OCI-LY7 (cell line): ENCODE results near the gene NTF4. TPM values are rescaled to one million over a fixed set of nuclear protein-coding genes. Genes with fewer than 3 reads are reported as not detected.
"Not testable (repeated sequence)": the region's sequence is repeated elsewhere in the genome, so short reads cannot be mapped to it uniquely, and the experiment has no call there.

Experiments used
- BruUV-seq: library from RNA; stranded (reverse); fragments of 400-500 nt; replicated peaks from 2 replicates; lab custom pipeline; 2021; lab: Mats Ljungman, UMichigan
- CTCF ChIA-PET: fragments of 300-600 bp; sonication (Branson Sonifier 250); formaldehyde crosslinking; loops from one replicate; lab custom pipeline; 2022; ENCODE audit warnings: antibody characterized with exemption; ENCODE audit not compliant: unreplicated experiment; lab: Charles Lee
- POLR2A ChIA-PET: fragments of 300-600 bp; sonication (Branson Sonifier 250); formaldehyde crosslinking; loops from one replicate; lab custom pipeline; 2022; ENCODE audit warnings: antibody characterized with exemption; lab: Charles Lee
- DNase-seq: peaks from one replicate; pipeline ENCODE4 v3.0.0-alpha.2; 2015; ENCODE audit warnings: low spot score
- H2AFZ ChIP-seq: fragments of 200-600 bp; sonication (generic), shearing (Covaris generic); 2 replicates; pipeline ENCODE4 v1.6.1; 2014; ENCODE audit warnings: mild to moderate bottlenecking, antibody characterized with exemption, low read length, moderate library complexity
- H3K27ac ChIP-seq: fragments of 200-600 bp; sonication (generic); 2 replicates; pipeline ENCODE4 v1.5.1; 2014; ENCODE audit warnings: mixed run types, low read depth, mild to moderate bottlenecking, moderate library complexity, low read length, inconsistent platforms; ENCODE audit not compliant: poor library complexity, severe bottlenecking
- H3K36me3 ChIP-seq: fragments of 200-600 bp; sonication (generic); 2 replicates; pipeline ENCODE4 v1.6.1; 2014; ENCODE audit warnings: mild to moderate bottlenecking, antibody characterized with exemption, low read length, moderate library complexity, mixed read lengths; ENCODE audit not compliant: insufficient read depth
- H3K4me1 ChIP-seq: fragments of 200-600 bp; sonication (generic); 2 replicates; pipeline ENCODE4 v1.5.1; 2014; ENCODE audit warnings: mild to moderate bottlenecking, low read length; ENCODE audit not compliant: insufficient read depth, poor library complexity, severe bottlenecking
- H3K4me2 ChIP-seq: fragments of 200-600 bp; sonication (generic); 2 replicates; pipeline ENCODE4 v1.6.1; 2014; ENCODE audit warnings: mild to moderate bottlenecking, low read length
- H3K4me3 ChIP-seq: fragments of 200-600 bp; sonication (generic); 2 replicates; pipeline ENCODE4 v1.5.1; 2014; ENCODE audit warnings: mild to moderate bottlenecking, low read depth, low read length; ENCODE audit not compliant: poor library complexity, severe bottlenecking
- H3K79me2 ChIP-seq: fragments of 200-600 bp; sonication (generic); 2 replicates; pipeline ENCODE4 v1.6.1; 2016; ENCODE audit warnings: low read depth, mild to moderate bottlenecking, low read length, moderate library complexity, mixed read lengths; ENCODE audit not compliant: insufficient read depth
- H3K9me2 ChIP-seq: fragments of 200-600 bp; sonication (generic); 2 replicates; pipeline ENCODE4 v1.6.1; 2016; ENCODE audit warnings: mild to moderate bottlenecking, low read length, mixed read lengths; ENCODE audit not compliant: insufficient read depth
- H3K9me3 ChIP-seq: fragments of 200-600 bp; sonication (generic); 2 replicates; pipeline ENCODE4 v1.6.1; 2014; ENCODE audit warnings: mild to moderate bottlenecking, mixed run types, low read length, mixed read lengths
- H4K20me1 ChIP-seq: fragments of 200-600 bp; sonication (generic); 2 replicates; pipeline ENCODE4 v1.6.1; 2014; ENCODE audit warnings: mild to moderate bottlenecking, antibody characterized with exemption, low read length, moderate library complexity, mixed read lengths; ENCODE audit not compliant: insufficient read depth
- CTCF ChIP-seq: fragments of 200-600 bp; sonication (generic); conservative IDR thresholded peaks from 2 replicates; pipeline ENCODE4 v1.5.1; 2014; ENCODE audit warnings: mild to moderate bottlenecking, antibody characterized with exemption, low read length, moderate library complexity, mixed read lengths
- EZH2phosphoT487 ChIP-seq: fragments of 200-600 bp; sonication (generic); IDR thresholded peaks from 2 replicates; pipeline ENCODE4 v1.6.1; 2018; ENCODE audit warnings: low read depth, borderline replicate concordance, mild to moderate bottlenecking, mixed run types, antibody characterized with exemption, low read length, moderate library complexity, mixed read lengths
- intact Hi-C: fragments of 100-400 bp; cut with micrococcal nuclease; formaldehyde crosslinking; loops from one replicate; pipeline ENCODE4 v1.10.0; 2022; ENCODE audit not compliant: unreplicated experiment
- total RNA-seq, 2 experiments: library from RNA; depleted of rRNA in 1 of 2; stranded (reverse); fragments of >200 nt in 1 of 2; shearing (Covaris generic) in 1 of 2; gene quantifications; 2 replicates each; pipeline ENCODE4 v1.2.3, GENCODE V29; 2014 to 2022

Gene NTF4
- total RNA-seq, 2 experiments from 2014 or later = not detected

DNA sequence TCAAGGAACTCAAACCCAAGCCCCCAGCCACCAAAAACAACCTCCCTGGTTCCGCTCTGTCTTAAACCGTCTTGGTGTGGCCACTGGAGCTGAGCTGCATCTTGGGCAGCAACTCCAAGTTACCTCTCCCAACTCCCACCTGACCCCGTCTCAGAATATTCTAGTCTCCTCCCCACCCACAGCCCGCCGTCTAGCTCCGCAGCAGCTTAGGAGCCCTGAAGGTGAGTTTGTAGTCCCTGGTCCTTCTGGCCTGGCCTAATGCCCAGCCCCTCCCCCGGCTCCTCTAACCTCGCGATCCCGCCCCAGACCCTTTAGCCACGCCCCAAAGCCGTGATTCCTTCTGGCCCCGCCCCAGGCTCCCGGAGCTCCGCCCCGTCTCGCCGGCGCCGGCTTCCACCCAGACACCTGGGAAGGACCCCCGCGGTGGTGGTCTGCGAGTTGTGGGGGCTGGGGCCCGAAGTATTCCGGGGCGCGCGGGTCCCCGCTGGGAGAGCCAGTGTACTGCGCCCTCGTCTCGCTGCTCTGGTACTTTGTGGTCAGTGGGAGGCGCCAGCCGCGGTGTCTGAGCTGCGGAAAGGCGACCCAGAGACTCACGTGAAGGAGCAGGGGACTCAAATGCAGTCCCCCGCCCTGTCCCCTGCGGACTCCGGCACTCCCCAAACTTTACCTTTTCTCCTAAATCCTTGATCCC, 45.2 kb downstream of the NTF4 start:
- no TSS peak for BruUV-seq
- Histone ChIP-seq H3K79me2 (no peaks in the 10 kb centered on the region), H3K4me3 (no peak overlapping the region), H4K20me1 (no peaks in the 10 kb centered on the region), H3K36me3 (peaks cover 21% of the 10 kb centered on the region), H3K9me2 (no peaks in the 10 kb centered on the region), H3K9me3 (no peaks in the 10 kb centered on the region), H3K27ac (no peak overlapping the region), H3K4me1 (peaks cover 43% of the 10 kb centered on the region), H3K4me2 (peak overlapping the region; percentile 27; the same call in 1 of the 2 replicates), H2AFZ (no peak overlapping the region)
- intact Hi-C loops = no loop called here
- TF ChIP-seq EZH2phosphoT487 (no peak), CTCF (peak; percentile 37)
- ChIA-PET CTCF (interaction anchor here (0.6 kb wide), 1 partner anchor 282 kb away, joined by 3 read pairs; no protein-coding TSS in a partner anchor), POLR2A (interaction anchor here (1.1 kb wide), 1 partner anchor 53 kb away, joined by 3 read pairs; no protein-coding TSS in a partner anchor)
- DNase-seq = peak; percentile 56

- Histone ChIP-seq H3K4me2 (peak overlapping the region; percentile 74; the same call in 1 of the 2 replicates), H3K36me3 (peaks cover 28% of the 10 kb centered on the region), H3K4me1 (peaks cover 43% of the 10 kb centered on the region), H3K4me3 (peak overlapping the region; percentile 45)
- H2AFZ ChIP-seq, CTCF ChIA-PET, H4K20me1 ChIP-seq, BruUV-seq, DNase-seq, H3K9me3 ChIP-seq, H3K79me2 ChIP-seq, H3K9me2 ChIP-seq, POLR2A ChIA-PET, H3K27ac ChIP-seq, intact Hi-C loops: not testable (repeated sequence)
These were observed 46.0 kb downstream of the NTF4 start for GRCh38 chr19:49018388-49019241.

DNA sequence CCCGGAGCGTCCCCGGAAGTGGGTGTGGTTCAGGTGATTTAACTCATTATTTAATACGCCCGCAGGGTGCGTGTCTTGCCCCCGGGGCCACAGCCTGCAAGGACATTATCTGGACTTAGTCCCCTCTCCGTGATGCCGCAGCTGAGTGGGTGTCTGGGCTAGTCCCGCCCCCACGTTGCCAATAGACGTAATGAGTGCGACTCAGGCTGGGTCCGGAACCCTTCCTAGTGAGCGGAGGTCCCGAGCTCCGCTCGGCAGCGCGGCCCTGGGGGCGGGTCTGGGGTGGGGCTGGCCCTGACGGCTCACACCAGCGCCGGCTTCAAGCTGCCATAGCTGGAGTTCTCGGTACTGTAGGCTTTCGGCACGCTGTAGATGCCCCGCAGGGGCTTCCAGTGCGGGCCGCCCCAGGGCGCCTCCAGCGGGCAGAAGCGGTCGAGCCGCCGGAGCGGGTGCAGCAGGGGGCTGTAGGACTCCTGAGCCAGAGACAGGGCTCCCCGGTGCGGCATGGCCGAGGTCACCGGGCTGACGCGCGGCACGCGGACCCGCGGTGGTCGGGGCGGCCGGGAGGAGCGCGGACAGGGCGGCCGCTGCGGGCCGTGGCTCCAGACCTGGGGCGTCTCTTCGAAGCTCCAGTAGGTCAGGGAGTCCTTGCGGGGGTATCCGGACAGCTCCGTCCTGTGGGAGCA, 46.8 kb downstream of the NTF4 start:
- Histone ChIP-seq H4K20me1 (no peaks in the 10 kb centered on the region), H3K4me3 (peak overlapping the region; percentile 45), H3K9me3 (no peaks in the 10 kb centered on the region), H2AFZ (no peak overlapping the region), H3K9me2 (no peaks in the 10 kb centered on the region), H3K79me2 (no peaks in the 10 kb centered on the region), H3K36me3 (peaks cover 34% of the 10 kb centered on the region), H3K4me2 (peak overlapping the region; percentile 74), H3K4me1 (peaks cover 43% of the 10 kb centered on the region), H3K27ac (no peak overlapping the region)
- BruUV-seq = no TSS peak
- CTCF ChIA-PET = no interaction called here
- intact Hi-C loops = no loop called here
- DNase-seq = peak; percentile 73
- TF ChIP-seq CTCF (peak; percentile 72), EZH2phosphoT487 (no peak)
- POLR2A ChIA-PET = interaction anchor here (0.6 kb wide), 1 partner anchor 273 kb away, joined by 3 read pairs; no protein-coding TSS in a partner anchor
